ENCODE data around the gene RUFY4.
"Not testable (repeated sequence)": the region's sequence is repeated elsewhere in the genome, so short reads cannot be mapped to it uniquely, and the experiment has no call there.

The RUFY4 gene

DNA sequence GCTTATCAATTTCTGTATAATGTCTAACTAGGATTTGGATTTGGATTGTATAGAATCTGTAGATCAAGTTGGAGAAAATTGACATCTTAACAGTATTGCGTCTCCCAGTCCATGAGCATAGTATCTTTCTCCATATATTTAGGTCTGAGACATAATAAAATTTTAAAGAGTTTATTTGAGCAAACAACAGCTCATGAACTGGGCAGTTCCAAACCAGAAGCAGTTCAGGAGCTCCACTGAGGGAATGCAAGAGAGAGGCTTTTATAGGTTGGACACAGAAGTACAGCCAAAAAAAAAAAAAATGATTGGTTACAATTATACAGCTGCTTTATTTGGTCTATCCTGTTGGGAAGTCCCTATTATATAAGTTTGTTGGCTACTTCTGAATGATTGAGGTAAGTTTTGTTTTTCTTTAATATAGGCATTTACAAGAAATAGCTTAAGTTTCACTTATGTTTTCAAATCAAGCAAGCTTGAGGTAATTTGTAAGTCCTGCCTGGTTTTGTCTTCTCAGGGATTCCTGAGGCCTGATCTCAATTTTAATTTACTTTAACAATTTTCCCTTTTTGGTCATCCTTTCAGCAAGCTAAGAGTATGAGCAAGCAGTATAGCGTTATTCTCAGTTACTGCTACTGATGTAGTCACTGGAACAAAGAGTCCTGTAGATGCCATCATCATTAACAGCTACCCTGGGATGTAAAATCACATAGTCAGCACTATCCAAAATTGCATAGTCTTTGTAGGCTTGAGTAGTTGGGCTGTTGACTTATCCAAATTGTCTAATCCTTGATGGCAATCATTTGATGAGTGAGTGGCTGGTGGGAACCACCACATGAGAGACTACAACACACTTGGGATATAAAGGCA is 27.5 kb upstream of the RUFY4 start:
- Histone ChIP-seq H3K27me3 (replicated peaks; ENCODE audit: control insufficient read depth, insufficient read depth, low read length, poor library complexity, severe bottlenecking) (no peaks in the 10 kb centered on the region), H3K27ac (ENCODE audit: insufficient read depth, low read length, poor library complexity, severe bottlenecking) (no peak overlapping the region), H3K4me3 (ENCODE audit: insufficient read depth, low read depth, low read length, poor library complexity, severe bottlenecking) (no peak overlapping the region), H3K36me3 (ENCODE audit: control insufficient read depth, insufficient read depth, low read length) (no peaks in the 10 kb centered on the region), H3K9me3 (ENCODE audit: control insufficient read depth, low read length) (no peaks in the 10 kb centered on the region), H3K4me1 (ENCODE audit: control insufficient read depth, insufficient read depth, low read length, poor library complexity, severe bottlenecking) (no peaks in the 10 kb centered on the region)
- DNase-seq: no peak

DNA sequence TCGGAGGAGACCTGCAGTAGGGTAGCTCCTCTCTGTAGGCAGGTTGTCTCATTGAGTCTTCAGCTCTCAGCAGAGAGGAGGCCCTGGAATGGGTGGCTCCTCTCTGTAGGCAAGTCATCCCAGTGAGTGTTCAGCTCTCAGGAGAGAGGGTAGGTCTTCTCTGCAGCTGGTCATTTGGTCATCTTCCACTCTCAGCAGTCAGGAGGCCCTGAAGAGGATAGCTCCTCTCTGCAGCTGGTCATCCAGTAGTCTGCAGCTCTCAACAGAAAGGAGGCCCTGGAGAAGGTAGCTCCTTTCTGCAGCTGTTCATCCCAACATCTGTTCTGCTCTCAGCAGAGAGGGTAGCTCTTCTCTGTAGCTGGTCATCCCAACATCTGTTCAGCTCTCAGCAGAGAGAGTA is 26.0 kb upstream of the RUFY4 start:
- Histone ChIP-seq H3K27ac (ENCODE audit: insufficient read depth, low read length, poor library complexity, severe bottlenecking) (no peak overlapping the region), H3K4me1 (ENCODE audit: control insufficient read depth, insufficient read depth, low read length, poor library complexity, severe bottlenecking) (no peaks in the 10 kb centered on the region), H3K36me3 (ENCODE audit: control insufficient read depth, insufficient read depth, low read length) (no peaks in the 10 kb centered on the region), H3K27me3 (replicated peaks; ENCODE audit: control insufficient read depth, insufficient read depth, low read length, poor library complexity, severe bottlenecking) (no peaks in the 10 kb centered on the region), H3K9me3 (ENCODE audit: control insufficient read depth, low read length) (no peaks in the 10 kb centered on the region), H3K4me3 (ENCODE audit: insufficient read depth, low read depth, low read length, poor library complexity, severe bottlenecking) (no peak overlapping the region)
- DNase-seq: no peak

DNA sequence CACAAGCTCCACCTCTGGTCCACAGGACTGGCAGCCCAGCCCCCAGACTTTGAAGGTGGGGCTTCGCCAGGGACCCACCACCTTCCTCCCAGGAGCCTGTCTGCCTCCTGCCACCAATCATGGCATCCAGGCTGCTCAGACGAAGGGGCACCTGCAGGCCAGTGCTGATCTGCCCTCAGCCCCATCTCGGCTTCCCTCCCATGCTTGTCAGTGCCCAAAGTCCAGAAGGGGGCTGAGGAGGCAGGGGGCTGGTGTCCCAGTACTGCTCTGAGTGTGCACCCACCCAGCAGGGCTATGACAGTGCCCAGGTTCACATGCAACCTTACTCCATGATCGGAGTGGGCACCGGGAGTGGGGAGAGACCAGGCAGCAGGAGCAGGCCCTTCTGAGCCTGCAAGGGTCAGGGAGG is 25.3 kb upstream of the RUFY4 start:
- Histone ChIP-seq H3K4me3 (ENCODE audit: insufficient read depth, low read depth, low read length, poor library complexity, severe bottlenecking) (no peak overlapping the region), H3K4me1 (ENCODE audit: control insufficient read depth, insufficient read depth, low read length, poor library complexity, severe bottlenecking) (no peaks in the 10 kb centered on the region), H3K27ac (ENCODE audit: insufficient read depth, low read length, poor library complexity, severe bottlenecking) (no peak overlapping the region), H3K9me3 (ENCODE audit: control insufficient read depth, low read length) (no peaks in the 10 kb centered on the region), H3K27me3 (replicated peaks; ENCODE audit: control insufficient read depth, insufficient read depth, low read length, poor library complexity, severe bottlenecking) (no peaks in the 10 kb centered on the region), H3K36me3 (ENCODE audit: control insufficient read depth, insufficient read depth, low read length) (no peaks in the 10 kb centered on the region)
- DNase-seq: no peak

DNA sequence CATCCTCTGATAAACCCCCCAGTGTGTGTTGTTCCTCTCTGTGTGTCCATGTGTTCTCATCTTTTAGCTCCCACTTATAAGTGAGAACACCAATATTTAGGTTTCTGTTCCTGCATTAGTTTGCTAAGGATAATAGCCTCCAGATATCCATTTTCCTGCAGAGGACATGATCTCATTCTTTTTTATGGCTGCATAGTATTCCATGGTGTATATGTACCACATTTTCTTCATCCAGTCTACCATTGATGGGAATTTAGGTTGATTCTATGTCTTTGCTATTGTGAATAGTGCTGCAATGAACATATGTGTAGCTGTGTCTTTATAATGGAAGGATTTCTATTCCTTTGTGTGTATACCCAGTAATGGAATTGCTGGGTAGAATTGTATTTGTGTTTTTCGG is 24.5 kb upstream of the RUFY4 start:
- not testable (repeated sequence) for H3K4me1 ChIP-seq (ENCODE audit: control insufficient read depth, insufficient read depth, low read length, poor library complexity, severe bottlenecking); H3K36me3 ChIP-seq (ENCODE audit: control insufficient read depth, insufficient read depth, low read length); H3K27ac ChIP-seq (ENCODE audit: insufficient read depth, low read length, poor library complexity, severe bottlenecking); H3K4me3 ChIP-seq (ENCODE audit: insufficient read depth, low read depth, low read length, poor library complexity, severe bottlenecking); H3K9me3 ChIP-seq (ENCODE audit: control insufficient read depth, low read length); DNase-seq; H3K27me3 ChIP-seq (replicated peaks; ENCODE audit: control insufficient read depth, insufficient read depth, low read length, poor library complexity, severe bottlenecking)

DNA sequence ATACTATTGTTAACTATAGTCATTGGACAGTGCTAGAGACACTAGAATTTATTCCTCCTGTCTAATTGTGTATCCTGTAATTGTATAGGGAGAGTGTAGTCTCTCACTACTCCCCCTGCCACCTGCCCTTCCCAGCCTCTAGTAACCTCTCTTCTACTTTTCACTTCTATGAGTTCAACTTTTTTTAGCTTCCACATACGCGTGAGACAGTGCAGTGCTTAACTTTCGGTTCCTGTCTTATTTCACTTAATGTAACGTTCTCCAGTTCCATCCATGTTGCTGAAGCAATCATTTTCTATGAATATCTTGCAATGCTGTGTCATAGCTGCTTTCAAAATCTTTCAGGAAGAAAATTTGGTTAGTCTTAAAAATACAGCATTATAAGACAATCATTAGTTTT is 22.8 kb upstream of the RUFY4 start:
- H3K9me3 ChIP-seq (ENCODE audit: control insufficient read depth, low read length): peaks cover 6% of the 10 kb centered on the region
- H3K4me1 ChIP-seq (ENCODE audit: control insufficient read depth, insufficient read depth, low read length, poor library complexity, severe bottlenecking): no peaks in the 10 kb centered on the region
- no peak overlapping the region for H3K27ac ChIP-seq (ENCODE audit: insufficient read depth, low read length, poor library complexity, severe bottlenecking)
- H3K4me3 ChIP-seq (ENCODE audit: insufficient read depth, low read depth, low read length, poor library complexity, severe bottlenecking): no peak overlapping the region
- no peak for DNase-seq
- no peaks in the 10 kb centered on the region for H3K27me3 ChIP-seq (replicated peaks; ENCODE audit: control insufficient read depth, insufficient read depth, low read length, poor library complexity, severe bottlenecking)
- H3K36me3 ChIP-seq (ENCODE audit: control insufficient read depth, insufficient read depth, low read length): no peaks in the 10 kb centered on the region

DNA sequence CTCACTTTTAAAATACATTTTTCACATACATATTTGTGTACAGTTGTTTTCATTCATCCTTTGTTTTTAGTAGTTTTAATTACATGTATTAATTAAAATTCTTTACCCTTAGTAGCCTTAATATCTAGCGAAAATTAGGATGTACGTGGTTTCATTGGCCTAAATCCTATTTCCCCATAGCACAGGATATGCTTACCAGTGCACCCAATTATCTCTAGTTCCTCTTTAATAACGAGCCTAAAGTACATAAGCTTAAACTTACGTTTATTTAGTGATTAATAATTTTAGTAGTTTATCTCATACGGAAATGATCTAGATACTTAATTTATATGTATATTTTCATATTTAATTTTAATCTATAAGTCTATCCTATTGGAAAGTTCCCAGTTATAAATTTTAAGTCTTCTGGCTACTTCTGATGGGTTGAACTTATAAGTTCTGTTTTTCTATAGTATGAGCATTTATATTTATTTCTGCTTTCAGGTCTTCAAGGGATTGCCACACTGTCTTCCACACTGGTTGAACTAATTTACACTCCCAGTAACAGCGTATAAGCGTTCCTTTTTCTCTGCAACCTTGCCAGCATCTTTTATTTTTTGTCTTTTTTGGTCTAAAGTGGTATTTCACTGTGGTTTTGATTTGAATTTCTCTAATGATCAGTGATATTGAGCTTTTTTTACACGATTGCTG is 21.4 kb upstream of the RUFY4 start:
- Histone ChIP-seq H3K27me3 (replicated peaks; ENCODE audit: control insufficient read depth, insufficient read depth, low read length, poor library complexity, severe bottlenecking) (no peaks in the 10 kb centered on the region), H3K4me1 (ENCODE audit: control insufficient read depth, insufficient read depth, low read length, poor library complexity, severe bottlenecking) (no peaks in the 10 kb centered on the region), H3K36me3 (ENCODE audit: control insufficient read depth, insufficient read depth, low read length) (no peaks in the 10 kb centered on the region), H3K27ac (ENCODE audit: insufficient read depth, low read length, poor library complexity, severe bottlenecking) (no peak overlapping the region), H3K4me3 (ENCODE audit: insufficient read depth, low read depth, low read length, poor library complexity, severe bottlenecking) (no peak overlapping the region), H3K9me3 (ENCODE audit: control insufficient read depth, low read length) (peaks cover 6% of the 10 kb centered on the region)
- no peak for DNase-seq

DNA sequence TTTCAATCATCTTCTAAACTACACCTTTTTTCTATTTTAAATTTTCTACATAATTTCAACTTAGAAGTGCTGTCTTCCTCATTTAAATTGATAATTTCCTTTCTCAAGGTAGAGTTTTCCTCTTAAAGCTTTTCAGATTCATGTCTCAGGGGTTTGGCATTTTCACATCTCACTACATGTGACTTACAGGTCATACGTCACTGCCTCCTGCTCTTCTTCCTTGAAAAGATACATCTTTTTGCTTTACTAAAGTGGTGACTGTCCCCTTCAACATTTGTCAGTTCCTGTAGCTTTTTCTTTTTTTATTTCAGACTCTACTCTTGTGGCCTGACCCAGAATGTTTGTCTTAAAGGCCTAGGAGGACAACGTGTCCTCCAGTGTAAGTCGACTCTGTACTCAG is 17.1 kb upstream of the RUFY4 start:
- DNase-seq: no peak
- H3K4me3 ChIP-seq (ENCODE audit: insufficient read depth, low read depth, low read length, poor library complexity, severe bottlenecking): no peak overlapping the region

DNA sequence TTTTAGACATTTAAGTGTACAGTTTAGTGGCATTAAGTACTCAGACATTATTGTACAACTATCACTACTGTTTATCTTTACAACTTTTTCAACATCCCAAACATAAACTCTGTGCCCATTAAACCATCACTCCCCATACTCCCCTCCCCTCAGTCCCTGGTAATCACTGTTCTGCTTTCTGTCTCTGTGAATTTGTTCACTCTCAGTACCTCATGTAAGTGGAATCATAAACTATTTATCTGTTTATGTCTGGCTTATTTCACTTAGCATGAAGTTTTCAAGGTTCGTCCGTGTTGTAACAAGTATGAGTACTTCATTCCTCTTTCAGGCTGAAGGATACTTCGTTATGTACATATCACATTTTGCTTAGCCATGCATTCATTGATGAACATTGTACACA is 9.8 kb upstream of the RUFY4 start:
- H3K9me3 ChIP-seq (ENCODE audit: control insufficient read depth, low read length): no peaks in the 10 kb centered on the region
- H3K27me3 ChIP-seq (replicated peaks; ENCODE audit: control insufficient read depth, insufficient read depth, low read length, poor library complexity, severe bottlenecking): no peaks in the 10 kb centered on the region
- H3K27ac ChIP-seq (ENCODE audit: insufficient read depth, low read length, poor library complexity, severe bottlenecking): no peak overlapping the region
- DNase-seq: no peak
- H3K36me3 ChIP-seq (ENCODE audit: control insufficient read depth, insufficient read depth, low read length): no peaks in the 10 kb centered on the region
- H3K4me3 ChIP-seq (ENCODE audit: insufficient read depth, low read depth, low read length, poor library complexity, severe bottlenecking): no peak overlapping the region
- no peaks in the 10 kb centered on the region for H3K4me1 ChIP-seq (ENCODE audit: control insufficient read depth, insufficient read depth, low read length, poor library complexity, severe bottlenecking)

More for the DNA sequence above, 17.1 kb upstream of the RUFY4 start:
- H3K36me3 ChIP-seq (ENCODE audit: control insufficient read depth, insufficient read depth, low read length): no peaks in the 10 kb centered on the region
- no peaks in the 10 kb centered on the region for H3K27me3 ChIP-seq (replicated peaks; ENCODE audit: control insufficient read depth, insufficient read depth, low read length, poor library complexity, severe bottlenecking)
- peaks cover 6% of the 10 kb centered on the region for H3K9me3 ChIP-seq (ENCODE audit: control insufficient read depth, low read length)
- H3K27ac ChIP-seq (ENCODE audit: insufficient read depth, low read length, poor library complexity, severe bottlenecking): no peak overlapping the region
- H3K4me1 ChIP-seq (ENCODE audit: control insufficient read depth, insufficient read depth, low read length, poor library complexity, severe bottlenecking): no peaks in the 10 kb centered on the region

DNA sequence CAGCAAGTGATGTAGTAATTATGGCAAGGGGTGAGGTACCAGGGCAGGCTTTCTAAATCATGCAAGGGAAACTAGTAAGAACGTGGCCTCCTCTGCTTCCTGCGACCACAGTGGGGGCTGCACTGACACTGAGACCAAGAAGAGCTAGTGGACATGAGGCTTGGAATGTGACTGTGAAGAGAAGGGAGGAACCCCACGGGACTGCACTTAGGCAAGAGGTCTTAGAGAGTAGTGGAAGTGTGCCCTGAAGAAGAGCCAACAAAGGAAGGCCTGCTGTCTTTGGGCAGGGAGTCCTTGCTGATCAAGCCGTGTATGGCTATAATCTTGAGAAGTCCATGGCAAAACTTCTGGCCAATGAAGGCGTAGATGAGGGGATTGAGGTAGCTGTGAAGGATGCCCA is 8.9 kb upstream of the RUFY4 start:
- Histone ChIP-seq H3K9me3 (ENCODE audit: control insufficient read depth, low read length) (no peaks in the 10 kb centered on the region), H3K36me3 (ENCODE audit: control insufficient read depth, insufficient read depth, low read length) (no peaks in the 10 kb centered on the region), H3K27me3 (replicated peaks; ENCODE audit: control insufficient read depth, insufficient read depth, low read length, poor library complexity, severe bottlenecking) (no peaks in the 10 kb centered on the region), H3K4me3 (ENCODE audit: insufficient read depth, low read depth, low read length, poor library complexity, severe bottlenecking) (no peak overlapping the region), H3K27ac (ENCODE audit: insufficient read depth, low read length, poor library complexity, severe bottlenecking) (no peak overlapping the region), H3K4me1 (ENCODE audit: control insufficient read depth, insufficient read depth, low read length, poor library complexity, severe bottlenecking) (no peaks in the 10 kb centered on the region)
- no peak for DNase-seq

DNA sequence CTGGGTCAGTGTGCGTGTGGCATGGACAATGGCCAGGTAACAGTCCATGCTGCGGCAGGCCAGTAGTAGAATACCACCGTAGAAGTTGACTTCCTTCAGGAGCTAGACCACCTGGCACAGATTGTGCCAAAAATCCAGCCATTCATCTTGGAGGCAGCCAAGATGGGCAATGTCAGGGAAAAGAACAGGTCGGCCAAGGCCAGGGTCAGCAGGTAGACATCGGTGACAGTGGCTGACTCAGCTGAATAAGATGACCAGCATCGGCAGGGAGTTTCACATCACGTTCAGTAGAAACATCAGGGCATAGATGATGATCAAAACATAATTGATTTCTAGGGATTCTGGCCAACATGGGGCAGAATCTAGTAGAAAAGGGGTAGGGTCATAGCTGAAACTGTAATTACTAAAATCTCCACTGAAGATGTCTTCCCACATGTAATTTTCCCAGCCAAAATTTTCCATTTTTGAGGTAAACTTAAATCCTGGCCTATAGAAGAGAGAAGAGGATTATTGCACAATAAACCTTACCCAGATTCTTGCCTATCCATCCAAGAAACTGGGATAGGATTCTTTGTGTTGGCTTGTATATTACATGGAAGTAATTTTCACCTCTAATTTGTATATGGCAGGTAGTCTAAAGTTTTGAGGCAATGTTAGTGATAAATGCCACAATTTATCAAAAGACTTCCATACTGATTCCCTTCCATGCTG is 7.9 kb upstream of the RUFY4 start:
- no peak for DNase-seq
- Histone ChIP-seq H3K9me3 (ENCODE audit: control insufficient read depth, low read length) (no peaks in the 10 kb centered on the region), H3K27me3 (replicated peaks; ENCODE audit: control insufficient read depth, insufficient read depth, low read length, poor library complexity, severe bottlenecking) (no peaks in the 10 kb centered on the region), H3K36me3 (ENCODE audit: control insufficient read depth, insufficient read depth, low read length) (no peaks in the 10 kb centered on the region), H3K4me1 (ENCODE audit: control insufficient read depth, insufficient read depth, low read length, poor library complexity, severe bottlenecking) (no peaks in the 10 kb centered on the region), H3K4me3 (ENCODE audit: insufficient read depth, low read depth, low read length, poor library complexity, severe bottlenecking) (no peak overlapping the region), H3K27ac (ENCODE audit: insufficient read depth, low read length, poor library complexity, severe bottlenecking) (no peak overlapping the region)
